ENCODE measurements around the gene PHKA1. TPM values are rescaled to one million over a fixed set of nuclear protein-coding genes. Genes with fewer than 3 reads are reported as not detected.

PHKA1 gene
- total RNA-seq, 3 donors from 2014 or later (not counting 1 experiment from before 2014, with no cell fraction given): 0.13 to 0.24 (median 0.16) TPM

- Mint-ChIP-seq H3K27ac (no peak overlapping the region), H3K4me3 (no peak overlapping the region), H3K36me3 (no peaks in the 10 kb centered on the region), H3K27me3 (ENCODE audit: low read depth in 2 of 2) (no peaks in the 10 kb centered on the region), H3K9me3 (no peaks in the 10 kb centered on the region), H3K4me1 (peaks cover 0 to 31% of the 10 kb centered on the region in 2 donors)
- ATAC-seq (no peak), DNase-seq (no peak)
- intact Hi-C loops (cut with micrococcal nuclease): no loop called here
- H3K36me3 ChIP-seq (ENCODE audit: control insufficient read depth, insufficient read depth, low read length): no peaks in the 10 kb centered on the region
- no peak overlapping the region for H3K4me3 ChIP-seq (ENCODE audit: low read length)
- H3K9me3 ChIP-seq (ENCODE audit: control insufficient read depth, insufficient read depth, low read length): no peaks in the 10 kb centered on the region
- no peaks in the 10 kb centered on the region for H3K4me1 ChIP-seq (ENCODE audit: control insufficient read depth, insufficient read depth, low read length)
- TF ChIP-seq CTCF (IDR thresholded peaks at IDR 0.05): no peak
- H3K27ac ChIP-seq (ENCODE audit: low read length): no peak overlapping the region
- no peaks in the 10 kb centered on the region for H3K27me3 ChIP-seq (ENCODE audit: control insufficient read depth, insufficient read depth, low read length)
Measured at GRCh38 chrX:72545990-72546389, 168.1 kb downstream of the PHKA1 start.

- no peak for ATAC-seq
- intact Hi-C loops (cut with micrococcal nuclease): no loop called here
- Mint-ChIP-seq H3K4me1 (peaks cover 0 to 19% of the 10 kb centered on the region in 2 donors), H3K4me3 (no peak overlapping the region), H3K36me3 (no peaks in the 10 kb centered on the region), H3K27me3 (ENCODE audit: low read depth in 2 of 2) (no peaks in the 10 kb centered on the region), H3K27ac (peak overlapping the region in 1 of 2 donors; percentile 15), H3K9me3 (no peaks in the 10 kb centered on the region)
- Histone ChIP-seq H3K27ac (ENCODE audit: low read length) (no peak overlapping the region), H3K27me3 (ENCODE audit: control insufficient read depth, insufficient read depth, low read length) (no peaks in the 10 kb centered on the region), H3K36me3 (ENCODE audit: control insufficient read depth, insufficient read depth, low read length) (no peaks in the 10 kb centered on the region), H3K4me3 (ENCODE audit: low read length) (no peak overlapping the region), H3K9me3 (ENCODE audit: control insufficient read depth, insufficient read depth, low read length) (no peaks in the 10 kb centered on the region), H3K4me1 (ENCODE audit: control insufficient read depth, insufficient read depth, low read length) (no peaks in the 10 kb centered on the region)
- no peak for TF ChIP-seq CTCF (IDR thresholded peaks at IDR 0.05)
- peak in 1 of 2 donors; percentile 1 for DNase-seq
- WGBS (ENCODE audit: insufficient coverage): no CpG with 5 or more reads among the region's 5 CpGs
Measured at GRCh38 chrX:72540318-72540717, 173.8 kb downstream of the PHKA1 start.

GRCh38 chrX:72539822-72540221 is 174.3 kb downstream of the PHKA1 start:
- H3K4me1 Mint-ChIP-seq: peaks cover 0 to 19% of the 10 kb centered on the region in 2 donors
- H3K27me3 Mint-ChIP-seq (ENCODE audit: low read depth in 2 of 2): no peaks in the 10 kb centered on the region
- Histone ChIP-seq H3K27ac (ENCODE audit: low read length) (no peak overlapping the region), H3K4me1 (ENCODE audit: control insufficient read depth, insufficient read depth, low read length) (no peaks in the 10 kb centered on the region), H3K36me3 (ENCODE audit: control insufficient read depth, insufficient read depth, low read length) (no peaks in the 10 kb centered on the region), H3K9me3 (ENCODE audit: control insufficient read depth, insufficient read depth, low read length) (no peaks in the 10 kb centered on the region), H3K27me3 (ENCODE audit: control insufficient read depth, insufficient read depth, low read length) (no peaks in the 10 kb centered on the region), H3K4me3 (ENCODE audit: low read length) (no peak overlapping the region)
- H3K4me3 Mint-ChIP-seq: no peak overlapping the region
- H3K9me3 Mint-ChIP-seq: no peaks in the 10 kb centered on the region
- no peak overlapping the region for H3K27ac Mint-ChIP-seq
- DNase-seq: no peak
- intact Hi-C loops (cut with micrococcal nuclease): no loop called here
- no peaks in the 10 kb centered on the region for H3K36me3 Mint-ChIP-seq
- no peak for TF ChIP-seq CTCF (IDR thresholded peaks at IDR 0.05)
- no peak for ATAC-seq
- WGBS (ENCODE audit: insufficient coverage): 100% methylated on average over 1 of the region's 2 CpGs

GRCh38 chrX:72536542-72536941 is 177.6 kb downstream of the PHKA1 start:
- Histone ChIP-seq H3K36me3 (ENCODE audit: control insufficient read depth, insufficient read depth, low read length) (no peaks in the 10 kb centered on the region), H3K27ac (ENCODE audit: low read length) (no peak overlapping the region), H3K27me3 (ENCODE audit: control insufficient read depth, insufficient read depth, low read length) (no peaks in the 10 kb centered on the region), H3K4me1 (ENCODE audit: control insufficient read depth, insufficient read depth, low read length) (no peaks in the 10 kb centered on the region), H3K4me3 (ENCODE audit: low read length) (no peak overlapping the region), H3K9me3 (ENCODE audit: control insufficient read depth, insufficient read depth, low read length) (no peaks in the 10 kb centered on the region)
- Mint-ChIP-seq H3K27ac (no peak overlapping the region), H3K36me3 (no peaks in the 10 kb centered on the region), H3K4me1 (peaks cover 0 to 12% of the 10 kb centered on the region in 2 donors), H3K4me3 (no peak overlapping the region), H3K9me3 (no peaks in the 10 kb centered on the region), H3K27me3 (ENCODE audit: low read depth in 2 of 2) (no peaks in the 10 kb centered on the region)
- no peak for DNase-seq
- no peak for ATAC-seq
- no peak for TF ChIP-seq CTCF (IDR thresholded peaks at IDR 0.05)
- intact Hi-C loops (cut with micrococcal nuclease): no loop called here
- WGBS (ENCODE audit: insufficient coverage): 100% methylated on average over 1 of the region's 1 CpG

Data from natural killer cell (primary cell).